Measurements from ENCODE around the gene ISX.

Gene ISX

GRCh38 chr22:35113341-35113740 lies 47.4 kb downstream of the ISX start:
- no peak for DNase-seq (ENCODE audit: low spot score)

- no peak for DNase-seq (ENCODE audit: low spot score)
Observed at GRCh38 chr22:35114131-35114980, 48.4 kb downstream of the ISX start.

DNA sequence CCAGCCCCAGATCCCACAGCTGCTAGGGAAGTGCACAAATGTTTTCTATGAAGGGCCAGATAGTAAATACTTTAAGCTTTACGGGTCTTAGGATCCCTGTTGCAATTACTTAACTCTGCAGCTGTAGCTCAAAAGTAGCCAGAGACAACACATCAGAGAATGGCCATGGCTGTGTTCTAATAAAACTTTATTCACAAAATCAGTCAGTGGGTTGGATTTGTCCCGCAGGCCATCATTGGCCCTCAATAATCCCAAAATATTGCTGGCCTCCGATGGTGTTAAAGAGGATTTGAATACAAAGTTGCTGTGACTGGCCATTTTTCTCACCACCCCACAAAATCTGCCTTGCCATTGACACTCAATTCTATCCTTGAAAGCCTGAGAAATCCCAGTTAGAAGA lies 49.6 kb downstream of the ISX start:
- no peak for DNase-seq (ENCODE audit: low spot score)

DNA sequence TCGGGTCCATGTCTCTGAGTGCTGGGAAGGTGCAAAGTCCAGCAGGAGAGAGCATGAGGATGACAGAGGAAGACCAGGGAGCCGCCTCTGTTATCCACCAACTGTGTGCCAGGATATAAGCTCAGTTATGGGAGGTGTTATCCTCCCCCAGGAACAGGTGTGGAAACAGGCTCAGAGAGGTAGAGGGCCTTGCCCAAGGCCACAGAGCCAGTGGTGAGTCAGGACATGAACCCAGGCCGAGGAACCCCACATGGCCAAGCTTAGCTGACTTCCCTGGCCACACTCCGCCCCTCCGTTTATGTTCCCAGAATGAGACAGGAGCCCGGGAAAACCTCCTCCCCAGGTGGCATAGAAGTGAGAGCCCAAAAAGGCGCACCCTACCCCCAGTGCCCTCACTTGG lies 50.3 kb downstream of the ISX start:
- DNase-seq (ENCODE audit: low spot score), result no peak

DNA sequence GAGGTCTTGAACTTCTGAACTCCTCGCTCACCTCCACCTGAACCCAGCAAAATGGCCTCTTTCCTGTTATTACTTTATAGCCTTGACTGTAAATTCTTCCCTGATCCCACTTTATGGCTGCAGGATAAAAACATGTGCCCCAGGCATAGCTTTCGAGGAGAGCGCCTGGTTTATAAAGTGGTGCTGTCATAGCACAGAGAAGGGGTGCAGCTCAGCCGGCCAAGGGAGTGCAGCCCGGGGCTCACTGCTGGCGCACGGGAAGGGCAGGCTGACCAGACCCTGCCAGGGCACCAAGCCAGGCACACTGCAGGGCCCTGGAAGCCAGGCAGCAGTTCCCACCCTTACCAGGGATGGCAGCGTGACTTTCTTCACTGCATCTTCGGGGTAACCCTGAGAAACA lies 50.9 kb downstream of the ISX start:
- no peak for DNase-seq (ENCODE audit: low spot score)

- DNase-seq (ENCODE audit: low spot score), result no peak
Observed at GRCh38 chr22:35119494-35119893, 53.5 kb downstream of the ISX start.

GRCh38 chr22:35124691-35125219 lies 58.8 kb downstream of the ISX start:
- no peak for DNase-seq (ENCODE audit: low spot score)

GRCh38 chr22:35126993-35127392 lies 61.0 kb downstream of the ISX start:
- DNase-seq (ENCODE audit: low spot score), result no peak

DNA sequence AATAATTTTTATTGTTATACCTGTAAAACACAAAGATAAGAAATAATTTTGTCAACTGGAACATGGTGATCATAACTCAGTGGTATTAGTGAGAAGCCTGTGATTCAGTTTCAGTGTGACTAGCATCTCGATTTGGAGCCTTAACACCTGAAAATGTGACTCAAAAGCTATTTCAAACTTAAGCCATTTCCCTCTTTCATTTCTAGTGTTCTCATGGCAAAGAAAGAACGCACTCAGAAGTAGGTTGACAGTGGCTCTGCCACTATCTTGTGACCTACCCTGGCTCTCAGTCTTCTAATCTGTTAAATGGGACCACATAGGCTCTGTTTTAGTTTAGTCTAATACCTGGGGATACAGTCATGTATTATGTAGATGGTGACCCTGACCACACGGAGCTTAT lies 62.7 kb downstream of the ISX start:
- DNase-seq (ENCODE audit: low spot score), result peak; percentile 57

DNA sequence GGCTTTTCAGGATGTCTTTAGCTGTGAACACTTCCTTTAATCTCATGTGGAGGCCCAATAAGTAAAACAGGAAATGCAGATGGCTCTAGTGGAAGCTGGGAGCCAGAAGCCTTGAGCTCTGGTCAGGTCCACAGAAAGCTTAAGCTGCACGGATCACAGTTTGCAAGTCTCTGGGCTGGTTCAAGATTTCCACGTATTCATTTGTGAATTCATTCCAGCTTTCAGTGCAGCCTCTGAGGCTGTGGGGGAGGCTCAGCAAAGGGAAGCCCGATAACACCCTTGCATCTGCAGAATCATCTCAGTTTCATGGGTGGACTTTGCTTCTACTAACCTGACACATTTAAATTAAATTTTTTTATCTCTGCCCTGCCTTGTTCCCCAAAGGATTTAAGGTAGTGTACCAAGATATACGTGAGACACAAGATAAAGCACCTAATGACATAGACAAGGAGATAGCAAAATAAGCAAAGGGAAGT lies 65.6 kb downstream of the ISX start:
- DNase-seq (ENCODE audit: low spot score), result no peak

GRCh38 chr22:35132568-35132967 lies 66.6 kb downstream of the ISX start:
- DNase-seq (ENCODE audit: low spot score), result no peak

- DNase-seq (ENCODE audit: low spot score), result no peak
Observed at GRCh38 chr22:35133702-35134380, 67.9 kb downstream of the ISX start.

- DNase-seq (ENCODE audit: low spot score), result no peak
Observed at GRCh38 chr22:35134637-35135036, 68.7 kb downstream of the ISX start.

GRCh38 chr22:35135165-35135564 lies 69.2 kb downstream of the ISX start:
- DNase-seq (ENCODE audit: low spot score), result no peak
